ENCODE results near the gene NOP14. TPM values are rescaled to one million over a fixed set of nuclear protein-coding genes. Genes with fewer than 3 reads are reported as not detected.

Gene NOP14
- total RNA-seq, 2 donors from 2014 or later, result 16.0 to 17.8 TPM

DNA sequence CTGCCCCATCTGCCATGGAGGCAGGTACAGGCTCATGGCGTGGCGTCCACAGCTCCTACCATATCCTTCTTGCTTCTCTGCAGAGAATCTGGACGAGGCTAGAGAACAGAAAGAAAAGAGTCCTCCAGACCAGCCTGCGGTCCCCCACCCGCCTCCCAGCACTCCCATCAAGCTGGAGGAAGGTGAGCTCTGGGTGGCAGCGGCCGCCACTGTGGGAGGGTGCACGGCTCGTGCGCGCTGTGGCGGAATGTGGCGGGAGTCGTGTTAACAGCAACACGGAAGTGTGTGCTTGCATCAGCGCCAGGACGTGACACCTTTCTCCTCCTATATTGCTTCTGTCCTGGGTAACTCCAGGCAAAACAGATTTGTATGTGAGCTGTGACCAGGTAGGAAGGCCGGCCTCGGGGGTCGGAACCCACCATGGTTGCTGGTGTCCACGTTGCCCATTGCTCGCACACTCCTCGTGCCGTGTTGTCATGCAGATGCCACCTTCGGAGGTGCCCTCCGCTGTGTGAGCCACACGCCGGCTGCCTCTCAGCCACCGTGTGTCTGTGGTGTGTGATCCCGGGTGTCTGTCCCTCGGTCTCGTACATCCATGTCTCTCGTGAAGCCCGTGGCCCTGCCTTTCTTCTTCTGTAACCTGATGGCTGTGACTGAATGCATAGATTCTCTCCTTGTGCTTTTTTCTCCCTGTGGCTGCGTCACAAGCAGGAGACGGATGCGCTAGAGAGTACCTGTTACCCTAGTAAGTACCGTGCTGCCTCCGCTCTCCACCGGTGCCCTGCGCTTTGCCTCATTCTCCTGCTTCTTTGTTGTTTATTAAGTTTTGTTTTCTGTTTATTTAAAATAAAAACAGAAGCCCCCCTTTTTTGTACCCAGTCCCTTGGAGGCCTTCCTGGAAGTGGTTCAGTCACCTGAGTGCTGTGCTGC lies 37.0 kb downstream of the NOP14 start:
- Histone ChIP-seq H3K4me3 (no peak overlapping the region), H3K27me3 (replicated peaks; ENCODE audit: insufficient read depth) (no peaks in the 10 kb centered on the region), H3K4me1 (replicated peaks) (peaks cover 13% of the 10 kb centered on the region), H3K27ac (no peak overlapping the region), H3K9me3 (no peaks in the 10 kb centered on the region), H3K36me3 (peaks cover 4 to 8% of the 10 kb centered on the region in 2 donors)
- intact Hi-C loops (cut with DNase I), result no loop called here
- no peak for TF ChIP-seq POLR2A (IDR thresholded peaks at IDR 0.05)
- TF ChIP-seq, protein P1, sequence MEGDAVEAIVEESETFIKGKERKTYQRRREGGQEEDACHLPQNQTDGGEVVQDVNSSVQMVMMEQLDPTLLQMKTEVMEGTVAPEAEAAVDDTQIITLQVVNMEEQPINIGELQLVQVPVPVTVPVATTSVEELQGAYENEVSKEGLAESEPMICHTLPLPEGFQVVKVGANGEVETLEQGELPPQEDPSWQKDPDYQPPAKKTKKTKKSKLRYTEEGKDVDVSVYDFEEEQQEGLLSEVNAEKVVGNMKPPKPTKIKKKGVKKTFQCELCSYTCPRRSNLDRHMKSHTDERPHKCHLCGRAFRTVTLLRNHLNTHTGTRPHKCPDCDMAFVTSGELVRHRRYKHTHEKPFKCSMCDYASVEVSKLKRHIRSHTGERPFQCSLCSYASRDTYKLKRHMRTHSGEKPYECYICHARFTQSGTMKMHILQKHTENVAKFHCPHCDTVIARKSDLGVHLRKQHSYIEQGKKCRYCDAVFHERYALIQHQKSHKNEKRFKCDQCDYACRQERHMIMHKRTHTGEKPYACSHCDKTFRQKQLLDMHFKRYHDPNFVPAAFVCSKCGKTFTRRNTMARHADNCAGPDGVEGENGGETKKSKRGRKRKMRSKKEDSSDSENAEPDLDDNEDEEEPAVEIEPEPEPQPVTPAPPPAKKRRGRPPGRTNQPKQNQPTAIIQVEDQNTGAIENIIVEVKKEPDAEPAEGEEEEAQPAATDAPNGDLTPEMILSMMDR (IDR thresholded peaks at IDR 0.05), result no peak
- no peak for TF ChIP-seq POLR2AphosphoS5 (IDR thresholded peaks at IDR 0.05)
- no peak for DNase-seq (ENCODE audit: low spot score)
- 93% methylated on average over 41 of the region's 41 CpGs for WGBS

DNA sequence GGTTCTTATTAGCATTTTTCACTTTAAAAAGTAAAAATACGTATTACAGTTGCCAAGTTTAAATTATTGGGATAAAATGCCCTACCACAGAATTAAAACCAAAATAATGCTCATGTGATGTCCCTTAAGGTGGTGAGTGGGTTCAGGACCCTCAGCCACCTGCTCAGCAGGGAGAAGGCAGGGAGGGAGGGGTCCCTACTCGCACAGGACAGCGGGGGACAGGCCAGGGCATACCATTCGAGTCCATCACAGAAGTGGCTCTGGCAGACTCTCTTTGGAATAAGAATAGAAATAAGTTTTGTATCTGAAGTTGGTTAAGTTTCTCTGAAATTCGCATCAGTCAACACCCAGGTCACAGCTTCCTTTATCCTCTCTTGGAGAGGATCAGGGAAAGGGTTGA lies 37.7 kb downstream of the NOP14 start:
- Histone ChIP-seq H3K9me3 (no peaks in the 10 kb centered on the region), H3K27me3 (replicated peaks; ENCODE audit: insufficient read depth) (no peaks in the 10 kb centered on the region), H3K27ac (no peak overlapping the region), H3K4me3 (no peak overlapping the region), H3K4me1 (replicated peaks) (peaks cover 7% of the 10 kb centered on the region), H3K36me3 (peaks cover 4 to 8% of the 10 kb centered on the region in 2 donors)
- 89% methylated on average over 5 of the region's 5 CpGs for WGBS
- no peak for DNase-seq (ENCODE audit: low spot score)
- no peak for TF ChIP-seq POLR2AphosphoS5 (IDR thresholded peaks at IDR 0.05)
- TF ChIP-seq, protein P1 (IDR thresholded peaks at IDR 0.05), result no peak
- TF ChIP-seq POLR2A (IDR thresholded peaks at IDR 0.05), result no peak
- intact Hi-C loops (cut with DNase I), result no loop called here

DNA sequence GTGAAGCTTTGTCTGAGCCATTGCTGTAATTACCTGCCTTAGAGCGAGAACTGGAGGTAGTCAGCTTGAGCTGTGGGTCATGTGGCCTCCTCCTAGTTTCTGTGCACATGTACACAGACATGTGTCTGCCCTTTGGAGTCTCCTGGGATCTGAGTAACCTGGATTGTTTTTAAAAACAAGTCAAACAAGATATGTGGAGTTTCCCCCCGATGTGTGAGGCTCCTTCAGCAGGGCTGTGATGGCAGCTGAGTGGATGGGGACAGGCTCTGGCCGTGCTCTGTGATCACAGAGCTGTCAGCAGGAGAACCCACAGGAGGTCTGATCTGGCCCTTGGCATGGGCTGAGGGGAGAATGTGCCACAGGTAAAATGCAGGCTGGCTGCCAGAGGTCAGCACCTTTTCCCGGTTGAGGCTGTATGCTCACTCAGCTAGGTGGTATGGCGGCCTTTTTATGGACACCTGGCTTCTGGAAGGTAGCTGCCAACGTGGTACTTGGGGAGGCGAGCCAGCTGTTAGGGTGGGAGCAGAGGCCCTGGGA lies 38.4 kb downstream of the NOP14 start:
- TF ChIP-seq POLR2AphosphoS5 (IDR thresholded peaks at IDR 0.05) (no peak), POLR2A (IDR thresholded peaks at IDR 0.05) (no peak)
- TF ChIP-seq, protein P1 (IDR thresholded peaks at IDR 0.05), result no peak

DNA sequence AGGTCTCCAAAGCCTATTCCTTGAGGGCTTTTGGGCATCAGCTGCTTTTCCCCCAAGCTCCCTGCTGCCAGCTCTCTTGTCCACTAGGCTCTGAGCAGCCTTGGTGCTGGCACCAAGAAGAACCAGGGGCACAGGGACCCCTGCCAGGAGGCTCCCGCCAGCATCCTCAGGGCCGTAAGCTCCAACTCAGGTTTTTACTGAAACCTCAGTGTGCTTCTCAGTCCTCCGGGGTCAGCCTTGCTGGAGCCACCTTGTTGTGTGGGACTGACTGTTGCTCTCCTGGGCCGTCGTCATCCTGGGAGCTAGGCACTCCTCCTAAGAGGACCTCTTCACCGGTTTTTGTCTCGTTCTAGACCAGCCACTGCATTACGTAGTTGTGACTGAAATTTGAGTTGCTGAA lies 38.9 kb downstream of the NOP14 start:
- H3K4me3 ChIP-seq, result no peak overlapping the region
- no peaks in the 10 kb centered on the region for H3K4me1 ChIP-seq (replicated peaks)
- 72% methylated on average over 8 of the region's 8 CpGs for WGBS
- no peaks in the 10 kb centered on the region for H3K27me3 ChIP-seq (replicated peaks; ENCODE audit: insufficient read depth)
- TF ChIP-seq, protein P1 (IDR thresholded peaks at IDR 0.05), result no peak
- no peak for TF ChIP-seq POLR2AphosphoS5 (IDR thresholded peaks at IDR 0.05)
- TF ChIP-seq POLR2A (IDR thresholded peaks at IDR 0.05), result no peak
- DNase-seq (ENCODE audit: low spot score), result no peak
- H3K36me3 ChIP-seq, result peaks cover 4 to 8% of the 10 kb centered on the region in 2 donors
- H3K9me3 ChIP-seq, result no peaks in the 10 kb centered on the region
- intact Hi-C loops (cut with DNase I), result no loop called here
- H3K27ac ChIP-seq, result no peak overlapping the region

More for the DNA sequence above, 38.4 kb downstream of the NOP14 start:
- DNase-seq (ENCODE audit: low spot score), result no peak
- WGBS, result 84% methylated on average over 7 of the region's 7 CpGs
- intact Hi-C loops (cut with DNase I), result no loop called here
- Histone ChIP-seq H3K27me3 (replicated peaks; ENCODE audit: insufficient read depth) (no peaks in the 10 kb centered on the region), H3K36me3 (peaks cover 4 to 8% of the 10 kb centered on the region in 2 donors), H3K4me3 (no peak overlapping the region), H3K4me1 (replicated peaks) (peaks cover under 1% of the 10 kb centered on the region), H3K27ac (no peak overlapping the region), H3K9me3 (no peaks in the 10 kb centered on the region)
